ENCODE results near the gene NKX2-8.
A peak's percentile ranks its signal among the peaks of the same experiment; 100 is the strongest.
"Not testable (repeated sequence)": the region's sequence is repeated elsewhere in the genome, so short reads cannot be mapped to it uniquely, and the experiment has no call there.

The NKX2-8 gene

GRCh38 chr14:36580141-36580855 lies 2.1 kb downstream of the NKX2-8 start:
- no peak for DNase-seq (ENCODE audit: low spot score)

GRCh38 chr14:36579573-36580140 lies 2.8 kb downstream of the NKX2-8 start:
- DNase-seq (ENCODE audit: low spot score), result no peak

GRCh38 chr14:36579001-36579555 lies 3.3 kb downstream of the NKX2-8 start:
- no peak for DNase-seq (ENCODE audit: low spot score)

GRCh38 chr14:36570065-36570464 lies 12.3 kb downstream of the NKX2-8 start:
- no peak for DNase-seq (ENCODE audit: low spot score)

GRCh38 chr14:36556811-36557433 lies 25.5 kb downstream of the NKX2-8 start:
- peak; percentile 71 for DNase-seq (ENCODE audit: low spot score)

GRCh38 chr14:36555998-36556743 lies 26.2 kb downstream of the NKX2-8 start:
- DNase-seq (ENCODE audit: low spot score), result no peak

GRCh38 chr14:36553656-36554260 lies 28.7 kb downstream of the NKX2-8 start:
- DNase-seq (ENCODE audit: low spot score), result peak; percentile 67

GRCh38 chr14:36550899-36551298 lies 31.5 kb downstream of the NKX2-8 start:
- DNase-seq (ENCODE audit: low spot score), result no peak

GRCh38 chr14:36544280-36544679 lies 38.1 kb downstream of the NKX2-8 start:
- DNase-seq (ENCODE audit: low spot score), result not testable (repeated sequence)

- DNase-seq (ENCODE audit: low spot score), result no peak
Observed at GRCh38 chr14:36538051-36538450, 44.4 kb downstream of the NKX2-8 start.

Data from iPS-NIHi11 (cell line).